HG03039 (cell line): ENCODE results near the gene DLEC1.
A peak's percentile ranks its signal among the peaks of the same experiment; 100 is the strongest.
"Not testable (repeated sequence)": the region's sequence is repeated elsewhere in the genome, so short reads cannot be mapped to it uniquely, and the experiment has no call there.

Experiments used
- ATAC-seq: cut with Tn5 transposase; IDR thresholded peaks from one replicate; pipeline ENCODE4 v1.9.1; 2021; ENCODE audit warnings: mild to moderate bottlenecking, moderate library complexity; ENCODE audit not compliant: unreplicated experiment

DLEC1 gene

DNA sequence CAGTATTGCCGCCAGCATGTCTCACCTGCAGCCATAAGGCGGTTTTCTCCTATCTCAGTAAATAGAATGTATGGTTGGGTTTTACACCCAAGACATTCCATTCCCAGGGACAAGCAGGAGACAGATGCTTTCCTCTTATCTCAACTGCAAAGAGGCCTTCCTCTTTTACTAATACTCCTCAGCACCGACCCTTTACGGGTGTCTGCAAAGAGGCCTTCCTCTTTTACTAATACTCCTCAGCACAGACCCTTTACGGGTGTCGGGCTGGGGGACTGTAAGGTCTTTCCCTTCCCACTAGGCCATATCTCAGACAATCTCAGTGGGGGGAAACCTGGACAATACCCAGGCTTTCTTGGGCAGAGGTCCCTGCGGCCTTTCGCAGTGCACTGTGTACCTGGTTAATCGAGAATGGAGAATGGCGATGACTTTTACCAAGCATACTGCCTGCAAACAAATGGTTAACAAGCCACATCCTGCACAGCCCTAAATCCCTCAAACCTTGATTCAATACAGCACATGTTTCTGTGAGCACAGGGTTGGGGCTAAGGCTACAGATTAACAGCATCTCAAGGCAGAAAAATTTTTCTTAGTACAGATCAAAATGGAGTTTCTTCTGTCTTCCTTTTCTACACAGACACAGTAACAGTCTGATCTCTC, 96.7 kb downstream of the DLEC1 start:
- not testable (repeated sequence) for ATAC-seq

DNA sequence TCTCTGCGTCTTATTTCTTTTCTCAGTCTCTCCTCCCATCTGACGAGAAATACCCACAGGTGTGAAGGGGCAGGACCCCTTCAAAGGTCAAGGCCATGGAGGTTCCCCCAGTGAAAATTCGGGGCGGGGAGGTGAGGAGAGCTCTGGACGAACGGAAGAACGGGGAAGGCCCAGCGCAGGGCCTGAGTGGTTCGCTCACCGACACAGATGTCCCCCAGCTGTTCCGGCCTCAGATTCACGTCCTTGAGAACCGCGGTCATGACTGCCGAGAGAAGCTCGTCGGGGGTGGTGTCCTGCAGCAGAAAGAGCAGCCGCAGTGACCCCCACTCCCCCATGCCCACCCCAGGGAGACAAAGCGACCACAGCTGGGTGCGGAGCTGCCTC, 97.4 kb downstream of the DLEC1 start:
- no peak for ATAC-seq

DNA sequence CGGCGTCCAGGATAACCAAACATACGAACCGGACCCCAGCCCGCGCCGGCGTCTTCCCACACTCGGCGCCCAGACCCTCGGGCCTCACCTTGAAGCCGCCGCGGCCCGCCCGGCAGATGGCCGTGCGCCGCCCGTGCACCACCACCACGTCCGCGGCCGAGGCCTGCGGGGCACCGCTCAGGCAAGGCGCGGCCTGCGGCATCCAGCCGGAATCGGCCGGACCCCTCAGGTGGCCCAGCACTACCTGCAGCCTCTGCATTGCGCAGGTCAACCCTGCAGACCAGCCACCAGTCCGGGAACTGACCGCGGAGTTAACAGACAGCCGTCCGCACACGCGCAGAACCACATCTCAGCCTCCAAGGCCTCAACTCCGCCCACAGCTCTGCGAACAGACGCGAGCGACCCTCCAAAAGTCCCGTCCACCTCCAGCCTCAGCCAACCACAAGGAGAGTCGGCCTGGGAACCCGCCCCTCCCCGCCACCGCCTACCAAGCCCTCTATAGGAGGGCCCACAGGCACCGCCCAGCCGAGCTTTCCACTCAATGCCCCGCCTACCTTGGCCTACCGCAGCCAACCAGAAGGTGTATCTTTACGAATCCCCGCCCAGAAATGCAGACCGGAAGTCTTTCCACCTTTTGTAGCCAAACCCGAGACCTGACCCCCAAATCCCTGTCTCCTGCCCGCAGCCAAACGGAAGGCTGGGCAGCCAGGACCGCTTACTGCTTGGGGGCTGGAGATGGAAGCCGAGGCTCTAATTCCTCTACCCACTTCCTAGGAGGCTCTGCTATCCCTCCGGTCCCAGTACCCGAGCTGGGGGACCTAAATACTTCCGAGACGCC, 98.0 kb downstream of the DLEC1 start, which contains the start of gene ACAA1:
Gene ACAA1, minus strand, starts transcription at position 351 of the 838 bp plus-strand sequence. Its CDS starts 92 bp downstream, at position 259.
- peak; percentile 87 for ATAC-seq

DNA sequence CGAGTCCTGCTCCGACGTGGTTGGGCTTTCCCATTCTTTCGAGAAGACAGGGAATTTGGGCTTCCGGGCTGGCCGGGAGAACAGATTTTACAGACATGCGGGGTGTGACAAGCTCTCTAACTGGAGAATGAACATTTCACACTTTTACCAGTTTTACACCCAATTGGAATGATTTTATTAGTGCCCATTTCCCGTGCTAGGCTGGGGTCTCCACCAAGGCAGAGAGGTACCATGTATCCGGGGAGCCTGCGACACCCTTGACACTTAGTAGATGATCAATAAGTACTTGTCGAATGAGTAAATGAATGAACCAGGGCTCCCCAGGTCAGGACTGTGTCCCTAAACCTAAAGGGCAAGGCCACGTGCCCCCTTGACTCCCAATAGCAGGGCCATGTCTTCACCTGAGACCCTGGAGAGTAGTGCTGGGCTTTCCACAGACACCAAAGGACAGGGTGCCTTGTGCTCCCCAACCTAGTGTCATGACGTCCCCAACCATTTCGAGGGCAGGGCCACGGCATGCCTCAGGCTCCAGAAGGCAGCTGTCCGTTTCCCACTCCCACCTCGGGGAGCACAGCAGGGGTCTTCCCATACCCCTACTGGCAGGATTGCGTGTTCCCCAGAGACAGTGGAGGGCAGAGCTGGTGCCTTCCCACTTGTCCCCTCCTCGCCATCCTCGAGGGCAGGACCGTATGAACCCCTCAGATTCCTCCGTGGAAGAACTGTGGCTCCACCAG, 98.8 kb downstream of the DLEC1 start:
- no peak for ATAC-seq

DNA sequence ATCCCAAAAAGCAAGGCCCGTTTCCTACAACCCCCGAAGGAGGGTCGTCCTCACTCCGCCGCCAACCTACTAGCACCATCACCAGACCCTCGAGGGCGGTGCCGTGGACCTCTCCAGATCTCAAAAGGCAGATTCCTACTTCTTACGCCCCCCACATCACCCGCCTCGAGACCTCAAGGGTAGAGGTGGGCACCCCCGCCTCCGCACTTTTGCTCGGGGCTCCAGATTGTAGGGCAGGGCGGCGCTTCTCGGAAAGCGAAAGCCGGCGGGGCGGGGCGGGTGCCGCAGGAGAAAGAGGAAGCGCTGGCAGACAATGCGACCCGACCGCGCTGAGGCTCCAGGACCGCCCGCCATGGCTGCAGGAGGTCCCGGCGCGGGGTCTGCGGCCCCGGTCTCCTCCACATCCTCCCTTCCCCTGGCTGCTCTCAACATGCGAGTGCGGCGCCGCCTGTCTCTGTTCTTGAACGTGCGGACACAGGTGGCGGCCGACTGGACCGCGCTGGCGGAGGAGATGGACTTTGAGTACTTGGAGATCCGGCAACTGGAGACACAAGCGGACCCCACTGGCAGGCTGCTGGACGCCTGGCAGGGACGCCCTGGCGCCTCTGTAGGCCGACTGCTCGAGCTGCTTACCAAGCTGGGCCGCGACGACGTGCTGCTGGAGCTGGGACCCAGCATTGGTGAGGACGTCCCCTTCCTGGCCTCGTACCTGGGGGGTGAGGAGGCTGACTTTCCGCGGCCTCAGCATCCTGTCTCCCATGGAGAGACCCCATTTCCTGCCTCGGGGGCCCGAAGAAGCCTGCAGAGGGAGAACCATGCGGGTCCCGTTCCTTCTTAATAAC, 99.6 kb downstream of the DLEC1 start, which contains the start of gene MYD88:
Gene MYD88, plus strand, starts transcription at position 313 of the 842 bp plus-strand sequence. Its CDS starts 40 bp downstream, at position 353.
- ATAC-seq: peak; percentile 42

DNA sequence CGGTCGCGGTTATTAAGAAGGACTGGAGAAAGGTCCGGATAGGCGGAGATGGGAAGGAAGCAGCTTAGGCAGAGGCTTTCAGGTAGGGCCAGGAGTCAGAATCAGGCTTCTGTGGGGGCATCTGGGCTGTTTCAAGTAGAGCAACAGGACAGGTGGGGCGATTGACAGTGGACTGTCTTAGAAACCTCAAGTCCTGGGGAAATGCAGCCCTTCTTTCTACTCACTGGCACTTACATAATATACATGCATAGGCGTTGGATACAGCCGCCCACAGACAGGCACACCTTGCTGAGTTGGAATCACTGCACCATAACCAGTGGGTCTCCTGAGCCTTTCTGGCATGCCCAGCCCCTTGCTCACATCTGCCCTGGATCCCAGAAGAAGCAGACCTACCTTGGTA, 100.2 kb downstream of the DLEC1 start:
- no peak for ATAC-seq

DNA sequence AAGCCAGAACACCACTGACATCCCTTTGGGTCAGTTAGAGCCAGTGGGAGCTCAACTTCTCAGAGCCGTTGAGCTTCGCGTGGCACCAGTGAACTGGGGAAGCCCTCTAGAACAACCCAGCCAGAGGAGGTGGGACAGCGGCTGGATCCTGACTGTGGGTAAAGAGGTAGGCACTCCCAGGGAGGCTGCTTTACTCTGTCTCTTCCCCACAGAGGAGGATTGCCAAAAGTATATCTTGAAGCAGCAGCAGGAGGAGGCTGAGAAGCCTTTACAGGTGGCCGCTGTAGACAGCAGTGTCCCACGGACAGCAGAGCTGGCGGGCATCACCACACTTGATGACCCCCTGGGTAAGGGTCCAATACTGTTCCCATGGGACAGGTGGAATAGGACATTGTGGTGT, 100.6 kb downstream of the DLEC1 start:
- ATAC-seq: no peak

DNA sequence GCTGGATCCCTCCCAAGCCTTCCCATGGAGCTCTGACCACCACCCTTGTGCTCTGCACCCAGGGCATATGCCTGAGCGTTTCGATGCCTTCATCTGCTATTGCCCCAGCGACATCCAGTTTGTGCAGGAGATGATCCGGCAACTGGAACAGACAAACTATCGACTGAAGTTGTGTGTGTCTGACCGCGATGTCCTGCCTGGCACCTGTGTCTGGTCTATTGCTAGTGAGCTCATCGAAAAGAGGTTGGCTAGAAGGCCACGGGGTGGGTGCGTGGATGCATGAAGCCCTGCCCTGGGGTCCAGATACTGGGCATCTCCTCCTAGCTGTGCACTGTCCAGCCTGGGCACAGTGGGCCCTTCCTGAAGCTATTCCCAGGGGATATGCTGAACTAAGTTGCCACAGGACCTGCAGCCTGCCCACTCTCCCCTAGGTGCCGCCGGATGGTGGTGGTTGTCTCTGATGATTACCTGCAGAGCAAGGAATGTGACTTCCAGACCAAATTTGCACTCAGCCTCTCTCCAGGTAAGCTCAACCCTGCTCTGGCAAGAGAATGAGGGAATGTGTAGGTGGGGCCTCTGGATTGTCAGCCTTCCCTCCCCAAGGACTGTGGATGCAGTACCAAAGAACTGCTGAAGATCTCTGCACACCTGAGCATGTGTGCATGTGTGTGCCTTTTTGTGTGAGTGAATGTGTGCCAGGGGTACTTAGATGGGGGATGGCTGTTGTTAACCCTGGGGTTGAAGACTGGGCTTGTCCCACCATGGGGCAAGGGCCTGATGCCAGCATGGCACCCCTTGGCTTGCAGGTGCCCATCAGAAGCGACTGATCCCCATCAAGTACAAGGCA, 101.5 kb downstream of the DLEC1 start:
- ATAC-seq: no peak

DNA sequence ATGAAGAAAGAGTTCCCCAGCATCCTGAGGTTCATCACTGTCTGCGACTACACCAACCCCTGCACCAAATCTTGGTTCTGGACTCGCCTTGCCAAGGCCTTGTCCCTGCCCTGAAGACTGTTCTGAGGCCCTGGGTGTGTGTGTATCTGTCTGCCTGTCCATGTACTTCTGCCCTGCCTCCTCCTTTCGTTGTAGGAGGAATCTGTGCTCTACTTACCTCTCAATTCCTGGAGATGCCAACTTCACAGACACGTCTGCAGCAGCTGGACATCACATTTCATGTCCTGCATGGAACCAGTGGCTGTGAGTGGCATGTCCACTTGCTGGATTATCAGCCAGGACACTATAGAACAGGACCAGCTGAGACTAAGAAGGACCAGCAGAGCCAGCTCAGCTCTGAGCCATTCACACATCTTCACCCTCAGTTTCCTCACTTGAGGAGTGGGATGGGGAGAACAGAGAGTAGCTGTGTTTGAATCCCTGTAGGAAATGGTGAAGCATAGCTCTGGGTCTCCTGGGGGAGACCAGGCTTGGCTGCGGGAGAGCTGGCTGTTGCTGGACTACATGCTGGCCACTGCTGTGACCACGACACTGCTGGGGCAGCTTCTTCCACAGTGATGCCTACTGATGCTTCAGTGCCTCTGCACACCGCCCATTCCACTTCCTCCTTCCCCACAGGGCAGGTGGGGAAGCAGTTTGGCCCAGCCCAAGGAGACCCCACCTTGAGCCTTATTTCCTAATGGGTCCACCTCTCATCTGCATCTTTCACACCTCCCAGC, 102.4 kb downstream of the DLEC1 start:
- ATAC-seq: no peak

DNA sequence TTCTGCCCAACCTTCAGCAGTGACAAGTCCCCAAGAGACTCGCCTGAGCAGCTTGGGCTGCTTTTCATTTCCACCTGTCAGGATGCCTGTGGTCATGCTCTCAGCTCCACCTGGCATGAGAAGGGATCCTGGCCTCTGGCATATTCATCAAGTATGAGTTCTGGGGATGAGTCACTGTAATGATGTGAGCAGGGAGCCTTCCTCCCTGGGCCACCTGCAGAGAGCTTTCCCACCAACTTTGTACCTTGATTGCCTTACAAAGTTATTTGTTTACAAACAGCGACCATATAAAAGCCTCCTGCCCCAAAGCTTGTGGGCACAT, 102.9 kb downstream of the DLEC1 start:
- no peak for ATAC-seq

DNA sequence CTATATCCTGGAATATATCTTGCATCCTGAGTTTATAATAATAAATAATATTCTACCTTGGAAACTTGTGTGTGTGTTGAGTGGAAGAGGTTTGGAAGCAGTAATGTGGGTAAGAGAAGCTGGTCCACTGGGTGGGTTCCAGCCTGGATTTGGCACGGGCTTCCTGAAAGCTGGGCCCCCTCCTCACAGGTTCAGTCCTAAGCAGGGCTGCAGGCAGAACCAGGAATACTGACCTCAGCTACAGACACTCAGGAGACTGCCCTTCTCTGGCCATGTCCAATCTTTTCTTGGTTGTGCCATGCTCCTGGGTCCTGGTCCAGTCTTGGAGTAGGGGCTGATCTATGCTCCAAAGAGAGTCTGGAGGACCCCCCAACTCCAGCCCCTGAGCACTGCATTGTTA, 104.0 kb downstream of the DLEC1 start:
- no peak for ATAC-seq

DNA sequence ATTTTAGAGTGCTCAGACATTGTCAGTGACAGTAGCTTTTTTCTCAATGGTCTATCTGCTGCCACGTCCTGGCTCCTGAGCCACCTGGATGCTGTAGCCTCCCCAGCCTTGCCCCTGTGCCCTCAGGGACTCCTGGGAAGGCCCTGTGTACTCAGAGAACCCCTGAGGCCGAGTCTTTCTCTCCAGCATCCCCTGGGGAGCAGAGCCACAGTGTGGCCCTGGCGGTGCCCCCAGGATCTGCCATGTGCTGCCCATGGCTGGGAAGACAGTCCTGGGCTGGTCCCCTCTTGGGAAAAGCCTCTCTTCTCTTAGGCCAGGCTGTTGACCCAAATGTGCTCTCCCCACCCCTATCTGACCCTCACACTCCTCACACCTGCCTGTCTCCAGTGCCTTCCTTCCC, 104.5 kb downstream of the DLEC1 start:
- ATAC-seq: no peak

DNA sequence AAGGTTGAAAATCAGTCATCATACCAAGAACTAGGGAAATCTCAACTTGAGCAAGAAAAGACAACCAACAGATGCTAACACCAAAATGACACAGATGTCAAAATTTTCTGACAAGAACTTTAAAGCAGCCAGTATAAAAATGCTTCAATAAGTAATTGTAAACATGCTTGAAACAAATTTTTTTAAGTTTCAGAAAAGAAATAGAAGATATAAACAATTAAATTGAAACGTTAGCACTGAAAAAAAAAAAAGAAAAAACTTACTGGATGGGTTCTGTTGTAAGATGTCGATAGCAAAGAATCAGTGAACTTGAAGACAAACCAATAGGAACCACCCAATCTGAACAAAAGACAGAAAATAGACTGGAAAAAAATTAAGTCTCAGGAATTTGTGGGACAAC, 107.5 kb downstream of the DLEC1 start:
- no peak for ATAC-seq

DNA sequence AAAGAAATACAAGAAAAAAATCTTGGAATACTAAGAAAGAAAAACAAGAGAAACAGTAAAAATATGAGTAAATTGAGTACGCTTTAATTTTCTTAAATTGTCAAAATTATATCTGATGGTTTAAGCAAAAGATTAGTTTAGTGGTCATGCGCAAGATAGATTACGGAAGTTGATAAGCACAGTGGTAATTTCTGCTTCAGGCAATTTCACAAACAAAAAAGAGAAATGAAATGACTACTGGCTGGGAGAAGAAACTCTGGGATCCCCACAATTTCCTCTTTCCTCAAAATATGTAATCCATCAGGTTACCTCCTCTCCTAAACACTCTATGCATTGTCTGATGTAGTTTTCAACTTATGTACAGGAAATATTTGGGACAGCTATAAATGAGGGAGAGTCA, 108.4 kb downstream of the DLEC1 start:
- no peak for ATAC-seq

DNA sequence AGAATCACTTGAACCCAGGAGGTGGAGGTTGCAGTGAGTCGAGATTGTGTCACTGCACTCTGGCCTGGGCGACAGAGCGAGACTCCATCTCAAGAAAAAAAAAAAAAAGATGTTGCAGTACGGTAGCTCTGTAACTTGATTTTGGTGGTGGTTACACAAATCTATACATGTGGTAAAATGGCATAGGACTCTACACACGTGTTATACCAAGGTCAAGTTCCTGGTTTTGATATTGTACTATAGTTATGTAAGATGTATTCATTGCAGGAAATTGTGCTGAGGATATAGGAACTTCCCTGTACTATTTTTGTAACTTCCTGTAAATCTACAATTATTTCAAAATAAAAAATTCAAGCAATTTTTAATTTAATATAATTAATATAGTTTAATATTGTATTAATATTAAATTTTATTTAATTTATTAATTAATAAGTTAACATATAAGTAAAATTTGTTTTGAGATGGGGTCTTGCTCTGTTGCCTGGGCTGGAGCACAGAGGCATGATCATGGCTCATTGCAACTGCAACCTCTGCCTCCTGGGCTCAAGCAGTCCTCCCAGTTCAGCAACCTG, 109.4 kb downstream of the DLEC1 start:
- no peak for ATAC-seq

DNA sequence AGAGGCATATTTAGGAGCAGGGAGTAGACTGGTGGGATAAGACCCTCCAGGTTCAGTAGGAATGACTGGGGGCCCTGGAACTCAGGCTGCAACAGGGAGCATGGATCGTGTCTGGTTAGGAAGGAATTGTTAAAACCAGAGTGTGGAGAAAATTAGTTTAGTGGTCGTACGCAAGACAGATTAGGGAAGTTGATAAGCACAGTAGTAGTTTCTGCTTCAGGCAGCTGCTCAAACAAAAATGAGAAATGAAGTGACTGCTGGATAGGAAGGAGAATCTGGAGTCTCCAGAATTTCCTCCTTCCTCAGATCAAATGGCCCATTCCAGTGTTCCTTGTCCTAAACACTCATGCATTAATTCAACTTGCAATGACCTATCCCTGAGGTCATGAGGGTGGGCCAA, 110.7 kb downstream of the DLEC1 start:
- no peak for ATAC-seq

DNA sequence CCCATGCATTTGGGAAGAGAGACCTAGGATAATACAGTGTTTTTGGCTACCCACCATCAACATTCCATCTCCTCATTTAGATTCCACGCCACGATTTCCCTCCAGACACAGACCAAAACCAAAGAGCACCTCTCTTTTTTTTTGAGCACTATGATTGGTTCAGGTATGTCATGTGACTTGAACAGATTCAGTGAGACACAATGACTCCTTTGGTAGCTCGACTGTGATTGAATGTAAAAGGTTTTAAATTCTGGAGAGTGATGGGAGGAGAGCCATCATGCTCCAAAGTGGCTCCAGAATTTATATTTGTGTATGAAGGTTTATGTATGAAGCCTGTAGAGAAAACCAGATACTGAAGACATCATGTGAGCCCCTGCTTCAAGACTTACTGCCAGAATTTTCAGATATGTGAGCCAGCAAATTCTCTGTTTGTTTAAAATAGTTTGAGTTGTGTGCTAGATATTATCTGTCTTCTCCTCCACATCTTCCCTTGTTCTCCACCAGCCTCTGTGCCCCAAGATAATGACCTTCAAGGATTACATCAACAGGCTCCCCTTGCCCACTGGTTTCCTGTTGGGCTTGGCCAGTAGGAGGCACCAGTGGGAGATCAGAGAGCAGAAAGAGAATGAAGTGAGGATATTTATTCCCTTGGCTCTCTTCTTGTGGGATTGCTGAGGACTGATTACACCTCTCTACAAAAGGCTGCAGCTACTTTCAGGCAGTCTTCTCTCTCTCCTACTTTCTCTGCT, 111.9 kb downstream of the DLEC1 start:
- ATAC-seq: no peak

DNA sequence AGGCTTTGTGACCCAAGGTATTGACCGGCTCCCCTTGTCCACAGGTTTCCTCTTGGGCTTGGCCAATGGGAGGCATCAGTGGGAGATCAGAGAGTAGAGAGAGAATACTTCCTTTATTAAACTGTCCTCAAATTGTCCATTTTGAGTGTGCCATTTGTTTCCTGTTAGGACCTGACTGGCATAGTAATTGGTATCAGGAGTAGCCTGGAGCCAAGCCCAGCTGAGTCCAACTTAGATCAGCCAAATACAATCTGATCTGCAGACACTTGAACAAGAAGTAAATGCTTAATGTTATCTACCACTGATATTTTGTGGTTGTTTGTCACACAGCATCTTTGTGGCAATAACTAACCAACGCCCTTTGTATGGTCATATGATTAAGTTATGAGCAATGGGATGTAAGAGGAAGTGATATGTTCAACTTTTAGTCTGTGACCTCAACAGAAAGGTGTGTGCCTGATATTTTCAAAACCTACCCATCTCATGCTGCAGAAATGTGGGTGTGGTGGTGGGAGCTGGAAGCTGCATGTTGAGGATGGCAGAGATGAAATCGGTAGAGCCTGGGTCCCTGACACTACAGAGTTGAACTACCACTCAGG, 112.8 kb downstream of the DLEC1 start:
- ATAC-seq: no peak
